ENCODE data around the gene ABHD2.

Gene ABHD2

DNA sequence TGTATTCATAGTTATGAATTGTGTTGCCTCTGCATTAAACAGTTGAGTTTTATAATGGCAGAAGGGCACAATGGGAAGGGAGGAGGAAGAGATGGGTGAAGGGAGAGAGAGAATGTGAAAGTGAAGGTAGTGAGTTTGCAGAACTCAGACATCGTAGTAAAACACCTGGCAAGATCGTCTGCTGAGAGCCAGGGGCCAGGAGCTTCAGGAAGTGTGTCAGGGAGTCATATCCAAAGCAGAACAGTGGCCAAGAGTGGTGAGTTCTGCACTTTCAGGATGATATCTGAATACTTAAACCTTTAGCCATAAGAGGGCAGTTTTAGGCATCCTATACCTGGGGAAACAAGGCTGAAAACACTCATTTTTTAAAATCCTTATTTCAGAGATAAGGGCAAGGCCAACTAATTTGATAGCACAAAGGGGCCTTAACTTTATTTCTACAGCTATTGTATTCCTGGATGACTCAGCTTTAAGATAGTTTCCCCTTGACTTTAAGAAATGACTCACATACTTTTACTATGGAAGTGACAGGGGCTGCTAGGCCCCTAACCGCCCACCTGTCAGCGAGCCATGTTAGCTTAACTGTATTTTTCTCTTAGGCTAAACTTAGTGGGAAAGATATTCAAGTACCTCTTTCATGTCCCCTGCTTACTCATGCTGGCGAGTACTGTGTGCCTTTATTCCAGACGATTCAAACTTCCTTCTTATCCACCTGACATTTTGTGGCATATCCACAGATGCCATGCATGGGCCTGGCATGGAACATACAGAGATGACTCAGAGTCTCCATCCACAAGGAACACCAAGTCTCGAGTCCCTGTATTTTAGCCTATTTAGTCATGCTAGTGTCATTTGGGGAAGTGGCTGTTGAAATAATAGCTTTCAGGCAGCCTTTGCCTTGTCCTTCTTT lies 79.3 kb downstream of the ABHD2 start:
- ATAC-seq (peak; percentile 89), DNase-seq (peak; percentile 69)

GRCh38 chr15:89168316-89168833 lies 80.1 kb downstream of the ABHD2 start:
- peak; percentile 12 for DNase-seq
- ATAC-seq = no peak

DNA sequence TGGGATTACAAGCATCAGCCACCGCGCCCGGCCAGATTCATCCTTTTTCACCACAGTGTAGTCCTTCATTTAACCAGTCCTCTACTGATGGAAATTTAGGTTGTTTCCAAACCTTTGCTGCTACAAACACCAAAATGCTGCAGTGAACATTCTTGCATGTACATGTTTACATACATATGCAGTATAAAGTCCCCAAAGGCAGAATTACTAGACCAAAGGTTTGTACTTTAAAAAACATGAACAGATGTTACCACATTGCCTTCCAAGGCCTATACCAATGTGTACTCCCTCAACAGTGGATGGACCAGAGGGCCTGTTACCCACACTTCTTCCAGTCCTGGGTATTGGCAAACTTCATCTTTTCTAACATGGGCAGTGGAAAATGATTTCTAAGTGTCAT lies 82.1 kb downstream of the ABHD2 start:
- DNase-seq (no peak), ATAC-seq (no peak)

- peak; percentile 64 for DNase-seq
Observed at GRCh38 chr15:89171136-89172072, 83.1 kb downstream of the ABHD2 start.

GRCh38 chr15:89172921-89173320 lies 84.7 kb downstream of the ABHD2 start:
- DNase-seq (no peak), ATAC-seq (no peak)

More at GRCh38 chr15:89171136-89172072, 83.1 kb downstream of the ABHD2 start:
- ATAC-seq = no peak

- DNase-seq (no peak), ATAC-seq (no peak)
Observed at GRCh38 chr15:89174476-89174875, 86.2 kb downstream of the ABHD2 start.

DNA sequence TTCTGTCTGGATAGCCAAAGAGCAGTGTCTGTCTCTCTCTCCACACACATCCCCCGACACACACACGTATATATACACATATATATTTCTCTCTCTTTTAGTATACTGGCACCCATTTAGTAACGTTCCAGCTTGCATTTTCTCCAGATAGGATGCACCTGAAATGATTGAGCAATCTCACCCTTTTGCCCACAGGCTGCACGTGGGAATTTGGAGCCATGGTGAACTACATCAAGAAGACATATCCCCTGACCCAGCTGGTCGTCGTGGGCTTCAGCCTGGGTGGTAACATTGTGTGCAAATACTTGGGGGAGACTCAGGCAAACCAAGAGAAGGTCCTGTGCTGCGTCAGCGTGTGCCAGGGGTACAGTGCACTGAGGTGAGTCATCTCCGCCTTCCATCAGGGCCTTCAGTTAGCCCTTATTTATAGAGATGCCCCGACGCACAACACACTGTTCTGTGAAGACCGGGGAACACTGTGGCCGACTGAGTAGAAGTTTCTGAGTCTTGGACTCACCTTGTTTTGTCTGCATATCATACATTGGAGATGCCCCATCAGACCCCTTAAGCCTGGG lies 87.4 kb downstream of the ABHD2 start:
- DNase-seq = no peak
- ATAC-seq = no peak

DNA sequence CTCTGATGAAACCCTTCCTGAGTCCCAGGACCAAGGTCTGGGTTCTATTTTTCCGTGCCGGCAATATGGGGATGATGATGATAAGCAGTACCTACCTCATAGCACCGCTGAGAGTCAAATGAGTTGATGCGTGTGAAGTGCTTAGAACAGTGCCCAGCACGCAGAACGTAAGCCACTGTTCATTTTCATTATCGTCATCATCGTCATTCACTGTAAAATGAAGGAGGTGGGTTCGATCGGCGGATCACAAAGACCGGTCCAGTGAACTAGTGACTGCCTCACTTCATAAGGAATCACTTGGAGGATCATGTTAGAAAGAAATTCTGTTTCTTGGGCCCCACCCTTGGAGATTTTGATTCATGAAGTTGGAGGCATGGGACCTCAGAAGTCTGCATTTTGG lies 88.9 kb downstream of the ABHD2 start:
- ATAC-seq (no peak), DNase-seq (no peak)

DNA sequence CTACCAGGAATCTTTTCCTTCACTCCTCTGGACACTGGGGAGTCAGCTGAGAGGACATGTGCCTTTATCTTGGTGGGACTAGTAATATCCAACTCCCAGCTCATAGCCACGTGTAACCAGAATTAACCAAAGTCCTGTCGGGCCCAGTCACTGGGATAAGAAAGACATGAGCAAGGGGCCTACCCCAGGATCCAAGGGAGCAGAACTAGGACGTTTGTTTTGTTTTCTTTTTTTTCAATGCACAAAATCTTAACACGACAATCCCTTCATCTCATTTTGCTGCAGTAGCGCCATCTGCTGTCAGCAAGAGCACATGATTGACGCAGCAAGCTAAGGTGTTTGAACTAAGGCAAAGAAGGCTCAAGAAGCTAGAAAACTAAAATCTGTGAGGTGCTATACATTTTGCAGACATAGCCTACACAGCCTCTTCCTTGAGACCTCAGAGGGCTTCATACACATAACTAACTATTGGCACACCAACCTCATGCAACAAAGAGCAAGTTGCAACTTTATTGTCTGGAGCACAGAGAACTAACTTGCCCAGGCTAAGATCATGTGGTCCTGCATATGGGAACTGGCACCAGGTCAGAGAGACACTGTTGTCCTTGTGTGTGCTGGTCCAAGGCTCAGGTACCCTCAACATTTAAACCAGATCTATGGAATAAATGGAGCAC lies 89.5 kb downstream of the ABHD2 start:
- no peak for ATAC-seq
- DNase-seq = peak; percentile 75

DNA sequence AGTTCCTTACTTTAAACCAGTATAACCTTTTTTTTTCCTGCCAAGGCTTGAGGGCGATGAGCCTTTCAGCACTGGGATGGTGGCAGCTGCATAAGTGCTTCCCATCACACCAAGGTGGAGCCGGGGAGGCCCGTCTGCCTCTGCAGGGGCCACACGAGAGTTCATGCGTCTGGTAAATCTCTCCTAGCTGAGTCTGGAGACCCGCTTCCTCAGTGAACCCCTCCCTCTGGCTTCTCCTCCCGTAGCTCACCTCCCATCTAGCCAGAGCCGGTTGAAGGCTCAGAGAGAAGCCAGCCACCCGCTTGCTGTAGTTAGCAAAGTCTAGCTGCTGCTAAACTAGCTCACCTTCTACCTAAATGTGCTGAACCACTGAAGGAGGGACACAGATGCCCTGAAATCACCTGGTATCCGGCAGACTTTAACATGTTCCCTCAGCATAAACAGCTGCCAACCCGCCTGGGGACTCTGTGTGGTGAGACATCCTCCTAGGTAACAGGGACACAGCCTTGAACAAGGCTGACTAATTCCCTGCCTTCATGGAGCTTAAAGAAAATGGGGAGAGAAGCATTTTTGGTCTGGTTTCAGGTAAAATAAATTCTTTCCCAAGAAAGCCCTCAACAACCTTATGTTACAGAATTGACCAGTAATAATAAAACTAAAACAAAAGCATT lies 90.2 kb downstream of the ABHD2 start:
- no peak for ATAC-seq

DNA sequence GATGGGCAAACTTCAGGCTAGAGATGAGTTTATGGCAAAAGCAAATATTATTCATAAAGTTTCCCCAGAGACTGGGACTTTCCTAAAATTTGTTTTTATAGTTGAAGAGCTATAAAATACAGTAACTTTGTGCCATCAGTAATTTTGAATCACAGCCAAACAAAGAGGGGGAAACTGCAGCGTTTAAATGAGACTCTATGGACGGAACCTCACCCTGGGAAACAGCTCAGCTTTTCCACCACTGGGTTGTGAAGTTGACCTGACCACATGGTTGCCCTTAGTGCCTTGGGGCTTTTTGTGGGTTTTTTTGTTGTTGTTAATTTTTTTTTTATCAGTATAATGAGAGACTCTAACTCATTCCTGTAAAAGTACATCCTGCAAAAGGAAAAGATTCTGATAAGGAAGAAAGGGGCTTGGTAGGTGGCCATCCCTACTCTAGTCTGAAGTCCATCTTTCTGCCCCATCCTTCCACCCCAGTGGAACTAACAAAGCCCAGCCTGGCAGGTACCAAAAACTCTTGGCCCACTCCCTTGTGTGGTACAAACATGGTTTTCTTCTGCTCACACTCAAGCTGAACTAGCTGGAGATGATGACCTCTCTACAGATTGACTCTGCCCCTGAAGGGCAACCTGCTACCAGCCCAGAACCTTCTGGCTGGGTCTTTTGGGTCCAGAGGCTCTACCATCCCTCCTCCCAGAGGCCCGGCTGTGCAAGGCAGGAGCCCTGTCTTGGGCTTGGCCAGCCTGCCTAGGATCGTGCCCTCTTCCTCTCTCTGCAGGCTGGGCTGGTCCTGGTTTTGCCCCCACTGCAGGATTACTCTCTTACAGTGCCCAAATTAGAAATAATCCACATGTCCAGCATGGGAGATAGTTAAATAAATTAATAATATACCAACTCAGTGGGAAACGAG lies 92.0 kb downstream of the ABHD2 start:
- DNase-seq (peak; percentile 74), ATAC-seq (peak; percentile 92)

More for the DNA sequence above, 90.2 kb downstream of the ABHD2 start:
- no peak for DNase-seq

DNA sequence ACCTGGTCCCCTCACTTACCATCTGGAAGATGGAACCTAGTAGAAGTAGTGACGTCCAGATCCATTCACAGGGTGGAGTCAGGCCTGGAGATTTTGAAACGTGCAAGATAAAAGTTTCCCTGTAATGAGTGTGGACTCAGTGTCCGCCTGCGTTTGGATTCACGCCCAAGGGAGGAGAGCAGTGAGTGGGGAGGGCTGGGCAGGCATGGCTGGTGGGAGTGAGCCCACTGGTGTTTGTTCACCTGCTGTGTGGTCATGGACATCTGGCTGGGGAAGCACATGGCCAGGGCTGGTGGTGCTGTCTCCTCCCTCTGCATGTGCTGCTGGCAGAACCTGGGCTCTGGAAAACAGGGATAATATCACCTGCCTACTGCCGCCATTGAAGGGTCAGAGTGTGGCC lies 96.1 kb downstream of the ABHD2 start:
- DNase-seq = no peak
- no peak for ATAC-seq

- ATAC-seq = no peak
Observed at GRCh38 chr15:89184886-89185526, 96.8 kb downstream of the ABHD2 start.

DNA sequence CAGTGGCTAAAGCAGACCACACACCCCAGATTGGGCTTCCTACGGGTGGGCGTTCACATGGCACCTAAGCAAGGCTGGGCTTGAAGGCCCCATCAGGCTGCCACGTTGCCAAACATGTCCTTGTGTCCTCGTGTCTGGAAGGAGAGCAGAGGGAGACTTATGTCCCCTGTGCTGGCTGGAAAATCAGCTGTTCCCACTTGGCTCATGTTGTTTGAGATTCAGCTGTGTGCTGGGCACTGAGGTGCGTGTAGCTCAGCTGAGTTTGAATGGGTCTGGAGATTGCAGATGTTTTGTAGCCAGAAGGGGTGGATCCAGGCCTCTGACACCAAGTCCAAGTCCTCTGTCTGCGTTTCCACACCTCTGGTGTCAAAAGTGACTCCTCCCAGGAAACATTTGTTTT lies 98.5 kb downstream of the ABHD2 start:
- ATAC-seq (no peak), DNase-seq (no peak)

More at GRCh38 chr15:89184886-89185526, 96.8 kb downstream of the ABHD2 start:
- no peak for DNase-seq

DNA sequence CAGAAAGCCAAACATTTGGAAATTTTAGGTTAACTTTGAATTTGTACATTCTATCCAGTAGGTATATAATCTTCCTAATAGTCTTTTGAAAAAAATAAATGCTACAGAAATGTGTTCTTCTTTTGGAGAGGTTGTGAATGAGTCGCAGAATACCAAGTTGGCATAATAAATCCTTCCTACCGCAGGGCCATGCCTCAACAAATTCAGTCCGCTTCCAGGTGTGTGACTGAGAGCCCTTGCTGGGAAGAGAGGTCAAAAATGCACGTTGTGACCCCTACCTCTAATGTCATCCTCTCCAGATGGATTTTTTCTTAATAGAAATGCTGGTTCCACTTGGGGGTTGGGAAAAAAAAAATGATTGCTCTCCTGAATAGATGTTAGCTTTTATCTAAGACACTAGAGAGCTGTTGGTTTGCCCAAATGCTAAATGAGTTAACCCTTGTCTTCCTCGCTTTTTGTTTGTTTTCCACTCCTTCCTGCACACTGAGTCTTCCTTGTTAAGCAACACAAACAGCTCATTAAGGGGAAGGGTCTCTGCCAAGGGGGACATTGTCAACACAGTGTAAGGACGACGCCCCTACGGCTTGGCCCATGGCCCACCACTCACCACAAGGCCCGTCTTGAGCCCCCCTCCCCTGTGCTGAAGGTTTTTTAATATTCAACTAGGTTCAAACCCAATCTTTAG lies 99.2 kb downstream of the ABHD2 start:
- ATAC-seq = no peak
- no peak for DNase-seq

GRCh38 chr15:89187986-89188514 lies 99.8 kb downstream of the ABHD2 start:
- no peak for DNase-seq
- no peak for ATAC-seq

DNA sequence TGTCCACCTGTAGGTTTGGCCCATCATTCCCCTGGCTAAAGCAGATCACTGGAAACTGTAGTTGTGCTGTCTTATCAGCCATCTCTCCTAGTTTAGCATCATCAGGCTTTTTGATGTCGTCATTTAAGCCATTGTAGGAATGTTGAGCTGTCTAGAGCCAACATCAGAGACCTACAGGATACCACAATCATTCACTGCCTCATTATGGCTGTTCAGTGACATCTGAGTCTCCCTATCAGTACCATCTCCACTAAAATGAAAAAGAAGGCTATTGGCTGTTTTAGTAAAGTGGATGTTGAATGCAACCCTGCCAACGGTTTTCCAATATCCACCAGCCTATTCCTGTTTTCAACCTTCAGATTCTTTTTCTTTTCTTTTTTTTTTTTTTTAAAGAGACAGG lies 103.9 kb downstream of the ABHD2 start:
- DNase-seq (no peak), ATAC-seq (no peak)

DNA sequence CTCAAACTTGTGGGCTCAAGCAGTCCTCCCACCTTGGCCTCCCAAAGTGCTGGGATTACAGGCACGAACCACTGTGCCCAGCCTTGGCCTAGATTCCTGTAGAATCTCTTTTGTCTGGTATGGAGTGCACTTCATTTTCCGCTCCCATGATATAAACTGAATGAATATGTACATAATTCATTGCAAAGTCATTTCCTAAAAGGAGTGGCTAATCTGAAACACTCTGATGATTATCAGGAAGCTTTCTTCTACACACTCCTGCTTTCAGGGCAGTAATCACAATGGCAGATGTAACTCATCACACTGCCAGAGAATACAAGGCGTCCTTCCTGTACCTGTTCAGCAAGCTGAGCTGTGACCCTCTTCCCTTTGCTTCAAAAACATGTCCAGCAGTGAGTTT lies 104.5 kb downstream of the ABHD2 start:
- DNase-seq (no peak), ATAC-seq (no peak)

DNA sequence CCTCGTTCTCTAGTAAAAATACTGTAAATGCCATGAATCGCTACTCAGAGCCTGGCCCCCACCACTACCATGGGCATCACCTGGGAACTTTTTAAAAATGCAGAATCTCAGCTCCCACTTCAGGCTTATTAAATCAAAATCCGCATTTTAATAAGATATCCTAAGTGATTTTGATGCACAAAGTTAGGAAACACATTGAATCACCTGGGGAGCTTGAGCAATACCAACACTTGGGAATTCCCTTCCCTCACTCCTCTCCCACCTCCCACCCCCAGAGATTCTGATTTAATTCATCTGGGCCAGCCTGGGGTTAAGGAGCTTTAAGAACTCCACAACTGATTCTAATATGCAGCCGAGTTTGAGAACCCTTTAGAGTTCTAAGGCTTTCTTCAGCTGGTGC lies 106.4 kb downstream of the ABHD2 start:
- ATAC-seq (no peak), DNase-seq (no peak)

Measured in stimulated activated naive CD8-positive, alpha-beta T cell treated with anti-CD3 and anti-CD28 coated beads, Interleukin-15, Interleukin-2, amounts not matched to agents 100 U/mL and 50 U/mL, for 24 hours (primary cell).